Uterus (tissue), 2 donors: ENCODE data around the gene MTARC2.

Experiments
- POLR2A ChIP-seq, 2 donors: fragments of 450-650 bp; IDR thresholded peaks; one replicate each; pipeline ENCODE4 v1.6.1; 2016; ENCODE audit warnings: antibody characterized with exemption in 2 of 2, mild to moderate bottlenecking in 1 of 2, moderate library complexity in 1 of 2
- TF ChIP-seq, protein P1 (sequence below), 4 experiments: fragments of 200-600 bp in 2 of 4; fragments of 450-650 bp in 2 of 4; sonication (generic) in 2 of 4; IDR thresholded peaks; one replicate each; pipeline ENCODE4 v1.5.1; 2016 to 2019; ENCODE audit warnings: antibody characterized with exemption in 4 of 4, mild to moderate bottlenecking in 2 of 4, moderate library complexity in 1 of 4

DNA sequence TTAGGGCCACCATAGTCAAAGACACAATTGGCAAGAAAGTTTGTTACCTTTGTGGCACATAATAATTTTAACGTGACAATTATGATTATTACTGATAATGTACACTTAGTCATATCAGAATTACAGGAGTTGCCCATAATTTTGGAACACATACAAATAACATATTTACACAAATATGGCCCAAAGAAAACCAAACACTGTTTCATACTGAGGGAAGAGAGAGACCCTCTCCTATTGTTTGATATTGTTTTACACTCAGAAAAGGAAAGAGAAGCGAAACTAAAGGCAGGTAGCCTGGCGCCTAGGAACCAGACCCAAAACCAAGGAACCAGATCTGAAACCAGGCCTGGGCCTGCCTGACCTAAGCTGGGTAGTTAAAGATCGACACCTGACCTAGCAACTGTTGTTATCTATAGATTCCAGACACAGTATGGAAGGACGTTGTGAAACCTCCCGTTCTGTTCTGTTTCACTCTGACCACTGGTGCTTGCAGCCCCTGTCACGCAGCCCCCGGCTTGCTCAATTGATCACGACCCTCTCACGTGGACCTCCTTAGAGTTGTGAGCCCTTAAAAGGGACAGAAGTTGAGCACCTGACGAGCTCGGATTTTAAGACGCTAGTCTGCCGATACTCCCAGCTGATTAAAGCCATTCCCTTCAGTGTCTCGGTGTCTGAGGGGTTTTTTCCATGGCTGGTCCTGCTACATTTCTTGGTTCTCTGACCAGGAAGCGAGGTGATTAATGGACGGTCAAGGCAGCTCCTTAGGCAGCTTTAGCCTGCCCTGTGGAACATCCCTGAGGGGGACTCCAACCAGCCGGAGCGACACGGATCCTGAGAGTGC lies 30.1 kb upstream of the MTARC2 start:
- TF ChIP-seq, protein P1, sequence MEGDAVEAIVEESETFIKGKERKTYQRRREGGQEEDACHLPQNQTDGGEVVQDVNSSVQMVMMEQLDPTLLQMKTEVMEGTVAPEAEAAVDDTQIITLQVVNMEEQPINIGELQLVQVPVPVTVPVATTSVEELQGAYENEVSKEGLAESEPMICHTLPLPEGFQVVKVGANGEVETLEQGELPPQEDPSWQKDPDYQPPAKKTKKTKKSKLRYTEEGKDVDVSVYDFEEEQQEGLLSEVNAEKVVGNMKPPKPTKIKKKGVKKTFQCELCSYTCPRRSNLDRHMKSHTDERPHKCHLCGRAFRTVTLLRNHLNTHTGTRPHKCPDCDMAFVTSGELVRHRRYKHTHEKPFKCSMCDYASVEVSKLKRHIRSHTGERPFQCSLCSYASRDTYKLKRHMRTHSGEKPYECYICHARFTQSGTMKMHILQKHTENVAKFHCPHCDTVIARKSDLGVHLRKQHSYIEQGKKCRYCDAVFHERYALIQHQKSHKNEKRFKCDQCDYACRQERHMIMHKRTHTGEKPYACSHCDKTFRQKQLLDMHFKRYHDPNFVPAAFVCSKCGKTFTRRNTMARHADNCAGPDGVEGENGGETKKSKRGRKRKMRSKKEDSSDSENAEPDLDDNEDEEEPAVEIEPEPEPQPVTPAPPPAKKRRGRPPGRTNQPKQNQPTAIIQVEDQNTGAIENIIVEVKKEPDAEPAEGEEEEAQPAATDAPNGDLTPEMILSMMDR (IDR thresholded peaks at IDR 0.05): no peak
- no peak for TF ChIP-seq POLR2A (IDR thresholded peaks at IDR 0.05)
